Parathyroid adenoma (tissue), 2 donors: ENCODE results near the gene WBP2.

Experiments
- H2AFZ ChIP-seq: fragments of 300-600 bp; sonication (generic); one replicate; pipeline ENCODE4 v1.7.0; 2017; ENCODE audit warnings: antibody characterized with exemption, mild to moderate bottlenecking
- H3K27ac ChIP-seq: fragments of 300-600 bp; sonication (generic); one replicate; pipeline ENCODE4 v1.7.0; 2017
- H3K27me3 ChIP-seq: fragments of 300-600 bp; sonication (generic); one replicate; pipeline ENCODE4 v1.7.0; 2017; ENCODE audit warnings: low read length; ENCODE audit not compliant: control insufficient read depth, insufficient read depth
- H3K36me3 ChIP-seq: fragments of 300-600 bp; sonication (generic); one replicate; pipeline ENCODE4 v1.7.0; 2017; ENCODE audit warnings: low read length; ENCODE audit not compliant: control insufficient read depth, insufficient read depth
- H3K4me1 ChIP-seq: fragments of 300-600 bp; sonication (generic); one replicate; pipeline ENCODE4 v1.7.0; 2017; ENCODE audit warnings: control low read depth
- H3K4me2 ChIP-seq: fragments of 300-600 bp; sonication (generic); one replicate; pipeline ENCODE4 v1.7.0; 2017; ENCODE audit warnings: low read length
- H3K4me3 ChIP-seq: fragments of 300-600 bp; sonication (generic); one replicate; pipeline ENCODE4 v1.7.0; 2017; ENCODE audit warnings: low read depth, low read length
- H3K79me2 ChIP-seq: fragments of 300-600 bp; sonication (generic); one replicate; pipeline ENCODE4 v1.7.0; 2017; ENCODE audit warnings: control low read depth
- H3K9ac ChIP-seq: fragments of 300-600 bp; sonication (generic); one replicate; pipeline ENCODE4 v1.7.0; 2017; ENCODE audit warnings: mild to moderate bottlenecking
- H3K9me3 ChIP-seq: fragments of 300-600 bp; sonication (generic); one replicate; pipeline ENCODE4 v1.7.0; 2017; ENCODE audit warnings: low read length; ENCODE audit not compliant: control insufficient read depth
- TF ChIP-seq, protein P1 (sequence below): fragments of 300-600 bp; sonication (generic); IDR thresholded peaks from one replicate; pipeline ENCODE4 v1.7.0; 2017; ENCODE audit warnings: antibody characterized with exemption, mild to moderate bottlenecking
- donor health status: primary hyperparathyroidism.

The WBP2 gene

DNA sequence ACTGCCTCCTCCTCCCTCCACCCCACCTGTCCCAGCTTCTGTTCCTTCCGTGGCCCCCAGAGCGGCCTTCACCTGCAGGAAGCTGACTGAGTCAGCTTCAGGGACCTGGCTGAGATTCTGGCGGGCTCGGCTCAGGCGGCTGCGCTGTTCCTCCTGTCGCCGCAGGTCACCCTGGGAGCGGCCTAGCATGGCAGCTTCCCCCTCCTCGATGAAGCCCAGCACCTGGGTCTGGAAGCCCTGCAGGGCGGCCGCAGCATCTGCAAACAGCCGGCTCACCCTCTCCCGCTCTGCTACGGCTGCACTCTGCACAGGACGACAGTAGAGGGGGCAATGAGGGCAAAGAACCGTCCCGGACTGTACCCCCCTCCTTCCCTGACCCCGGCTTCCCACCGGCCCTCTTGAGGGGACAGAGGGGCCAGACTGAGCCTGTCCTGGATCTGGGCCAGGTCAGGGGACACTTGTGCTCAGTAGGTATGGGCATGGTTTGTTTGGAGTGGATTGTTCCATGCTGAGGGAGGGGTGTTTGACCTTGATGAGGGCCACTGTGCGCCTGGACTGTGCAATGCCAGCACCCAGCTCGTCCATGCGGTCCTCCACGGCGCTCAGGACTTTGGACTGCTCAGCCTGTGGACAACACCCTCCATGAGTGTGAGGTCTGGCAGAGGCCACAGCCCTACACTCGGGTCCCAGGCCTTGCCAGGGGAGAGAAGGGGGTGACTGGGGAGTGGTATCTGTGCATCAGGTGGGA is 21.2 kb upstream of the WBP2 start:
- Histone ChIP-seq H3K79me2 (no peaks in the 10 kb centered on the region), H3K4me3 (peak overlapping the region; percentile 89), H3K36me3 (no peaks in the 10 kb centered on the region), H3K9me3 (no peaks in the 10 kb centered on the region), H3K4me1 (peaks cover 14% of the 10 kb centered on the region), H3K27ac (peak overlapping the region; percentile 87), H3K27me3 (no peaks in the 10 kb centered on the region), H3K4me2 (peak overlapping the region; percentile 77), H3K9ac (no peak overlapping the region), H2AFZ (no peak overlapping the region)
- TF ChIP-seq, protein P1, sequence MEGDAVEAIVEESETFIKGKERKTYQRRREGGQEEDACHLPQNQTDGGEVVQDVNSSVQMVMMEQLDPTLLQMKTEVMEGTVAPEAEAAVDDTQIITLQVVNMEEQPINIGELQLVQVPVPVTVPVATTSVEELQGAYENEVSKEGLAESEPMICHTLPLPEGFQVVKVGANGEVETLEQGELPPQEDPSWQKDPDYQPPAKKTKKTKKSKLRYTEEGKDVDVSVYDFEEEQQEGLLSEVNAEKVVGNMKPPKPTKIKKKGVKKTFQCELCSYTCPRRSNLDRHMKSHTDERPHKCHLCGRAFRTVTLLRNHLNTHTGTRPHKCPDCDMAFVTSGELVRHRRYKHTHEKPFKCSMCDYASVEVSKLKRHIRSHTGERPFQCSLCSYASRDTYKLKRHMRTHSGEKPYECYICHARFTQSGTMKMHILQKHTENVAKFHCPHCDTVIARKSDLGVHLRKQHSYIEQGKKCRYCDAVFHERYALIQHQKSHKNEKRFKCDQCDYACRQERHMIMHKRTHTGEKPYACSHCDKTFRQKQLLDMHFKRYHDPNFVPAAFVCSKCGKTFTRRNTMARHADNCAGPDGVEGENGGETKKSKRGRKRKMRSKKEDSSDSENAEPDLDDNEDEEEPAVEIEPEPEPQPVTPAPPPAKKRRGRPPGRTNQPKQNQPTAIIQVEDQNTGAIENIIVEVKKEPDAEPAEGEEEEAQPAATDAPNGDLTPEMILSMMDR = no peak

DNA sequence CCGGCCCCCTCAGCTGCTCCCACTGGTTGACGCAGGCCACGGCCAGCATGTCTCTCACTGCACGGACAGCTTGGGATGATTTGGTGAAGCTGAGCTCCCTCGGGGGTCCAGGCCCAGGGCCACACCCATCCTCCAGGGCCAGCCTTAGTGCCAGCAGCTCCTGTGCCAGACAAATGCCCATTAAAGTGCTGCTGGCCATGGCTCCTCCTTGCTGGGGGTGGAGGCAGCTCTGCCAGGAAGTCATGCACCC is 20.7 kb upstream of the WBP2 start:
- no peak overlapping the region for H3K9ac ChIP-seq
- H3K9me3 ChIP-seq = no peaks in the 10 kb centered on the region
- TF ChIP-seq, protein P1 = no peak
- no peak overlapping the region for H2AFZ ChIP-seq
- H3K79me2 ChIP-seq = no peaks in the 10 kb centered on the region
- peak overlapping the region; percentile 77 for H3K4me2 ChIP-seq
- H3K27me3 ChIP-seq = no peaks in the 10 kb centered on the region
- peaks cover 14% of the 10 kb centered on the region for H3K4me1 ChIP-seq
- H3K27ac ChIP-seq = peak overlapping the region; percentile 87
- no peaks in the 10 kb centered on the region for H3K36me3 ChIP-seq
- peak overlapping the region; percentile 5 for H3K4me3 ChIP-seq

DNA sequence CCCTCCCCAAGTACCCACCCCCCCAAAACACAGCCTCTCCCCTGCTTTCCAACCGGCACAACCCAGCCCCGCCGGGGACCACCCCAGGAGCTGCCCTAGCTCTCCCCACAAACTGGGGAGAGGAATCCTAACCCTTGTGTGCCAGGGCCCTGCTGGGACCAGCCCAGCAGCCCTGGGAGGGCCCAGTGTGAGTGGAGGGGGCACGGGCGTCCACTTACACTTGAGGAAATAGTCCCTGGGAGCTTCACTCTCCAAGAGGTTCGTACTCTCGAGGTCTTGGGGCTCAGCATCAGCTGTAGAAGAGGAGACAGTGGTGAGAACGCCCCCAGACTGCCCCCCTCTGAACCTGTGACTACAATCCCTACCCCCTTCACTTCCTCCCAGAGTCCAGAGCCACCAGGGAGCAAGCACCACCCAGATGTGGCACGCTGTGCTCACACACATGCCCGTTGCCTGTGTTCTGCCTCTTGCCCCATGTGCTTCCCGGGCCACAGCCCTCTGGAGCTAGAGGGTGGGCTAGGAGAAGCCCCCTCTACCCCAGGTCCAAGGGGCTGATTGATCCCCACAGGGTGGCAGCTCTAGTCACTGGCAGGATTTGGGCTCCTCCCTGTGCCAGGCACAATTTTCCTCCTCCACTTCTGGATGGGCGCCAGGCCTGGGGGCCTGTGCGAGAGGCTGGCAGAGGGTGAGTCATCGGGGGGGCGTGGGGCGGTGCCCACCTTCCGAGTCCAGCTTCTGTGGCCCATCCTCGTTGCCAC is 20.2 kb upstream of the WBP2 start:
- no peak overlapping the region for H3K4me3 ChIP-seq

DNA sequence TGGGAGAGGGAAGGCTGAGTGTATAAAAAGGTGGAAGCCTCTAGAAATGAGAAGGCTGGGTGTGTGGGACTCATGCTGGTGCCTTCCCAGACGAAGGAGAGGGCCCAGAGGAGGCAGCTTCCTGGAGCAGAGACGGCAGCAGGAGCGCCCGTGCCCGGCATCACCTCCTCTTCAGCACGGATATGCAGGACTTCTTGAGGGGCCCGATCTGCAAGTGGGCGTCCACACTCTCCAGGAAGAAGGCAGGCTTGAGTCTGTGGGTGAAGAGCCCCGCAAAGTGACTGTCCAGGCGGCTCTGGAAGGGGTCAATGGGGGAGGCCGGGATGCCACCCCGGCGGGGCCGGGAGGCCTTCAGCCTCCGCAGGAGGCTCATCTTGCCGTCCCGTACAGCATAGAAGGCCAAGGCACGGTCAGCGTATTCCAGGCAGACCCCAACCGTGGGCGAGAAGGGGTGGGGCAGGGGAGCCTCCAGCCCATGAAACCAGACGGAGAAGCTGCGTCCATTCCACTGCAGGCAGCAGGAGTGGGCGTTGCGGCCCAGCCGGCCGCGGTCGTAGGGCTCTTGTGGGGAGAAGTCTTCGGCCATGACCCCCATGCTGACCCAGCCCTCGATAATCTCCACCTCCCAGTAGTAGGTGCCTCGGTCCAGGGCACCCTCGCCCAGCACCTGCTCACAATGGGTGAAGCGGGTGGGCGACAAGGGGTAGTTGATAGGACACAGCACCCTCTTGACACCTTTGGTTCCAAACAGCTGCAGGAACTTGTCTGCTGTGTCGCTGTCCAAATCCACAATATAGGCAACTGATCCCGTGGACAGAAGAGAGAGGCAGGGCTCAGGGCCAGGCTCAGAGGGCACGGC is 19.4 kb upstream of the WBP2 start:
- no peak overlapping the region for H3K27ac ChIP-seq
- no peaks in the 10 kb centered on the region for H3K27me3 ChIP-seq
- no peak overlapping the region for H3K9ac ChIP-seq
- TF ChIP-seq, protein P1 = no peak
- H3K79me2 ChIP-seq = no peaks in the 10 kb centered on the region
- no peak overlapping the region for H2AFZ ChIP-seq
- no peak overlapping the region for H3K4me2 ChIP-seq
- no peak overlapping the region for H3K4me3 ChIP-seq
- H3K4me1 ChIP-seq = peaks cover 14% of the 10 kb centered on the region
- H3K9me3 ChIP-seq = no peaks in the 10 kb centered on the region
- no peaks in the 10 kb centered on the region for H3K36me3 ChIP-seq

More for the DNA sequence above, 20.2 kb upstream of the WBP2 start:
- Histone ChIP-seq H3K36me3 (no peaks in the 10 kb centered on the region), H3K4me2 (peak overlapping the region; percentile 77), H3K27ac (peak overlapping the region; percentile 87), H2AFZ (no peak overlapping the region), H3K79me2 (no peaks in the 10 kb centered on the region), H3K4me1 (peaks cover 14% of the 10 kb centered on the region), H3K9me3 (no peaks in the 10 kb centered on the region), H3K27me3 (no peaks in the 10 kb centered on the region), H3K9ac (no peak overlapping the region)
- TF ChIP-seq, protein P1 = no peak
